ENCODE measurements around the gene CDH13.
A peak's percentile ranks its signal among the peaks of the same experiment; 100 is the strongest.

The CDH13 gene

GRCh38 chr16:83627996-83628395 lies 1001.2 kb downstream of the CDH13 start:
- Histone ChIP-seq H4K8ac (ENCODE audit: low read depth, low read length) (no peak overlapping the region), H3K9me3 (ENCODE audit: insufficient read depth, low read depth, low read length) (no peaks in the 10 kb centered on the region), H3K79me2 (ENCODE audit: control insufficient read depth, insufficient read depth, low read length, poor library complexity) (no peaks in the 10 kb centered on the region), H3K79me1 (ENCODE audit: low read length) (no peaks in the 10 kb centered on the region), H3K9ac (ENCODE audit: low read length) (no peak overlapping the region), H3K4me3 (ENCODE audit: low read depth, low read length) (no peak overlapping the region), H2AFZ (ENCODE audit: insufficient read depth, low read length, poor library complexity) (no peak overlapping the region), H3K27ac (ENCODE audit: low read depth, low read length) (no peak overlapping the region), H2BK120ac (ENCODE audit: insufficient read depth, low read length, poor library complexity) (no peak overlapping the region), H4K12ac (ENCODE audit: low read depth, low read length) (no peak overlapping the region), H3K36me3 (ENCODE audit: control insufficient read depth in 1 of 2, insufficient read depth in 2 of 2, low read length in 2 of 2) (no peaks in the 10 kb centered on the region), H3K27me3 (ENCODE audit: insufficient read depth, low read length) (no peaks in the 10 kb centered on the region), H3K14ac (ENCODE audit: low read length) (no peak overlapping the region), H2BK12ac (ENCODE audit: low read length) (no peak overlapping the region), H3K18ac (ENCODE audit: low read length) (no peak overlapping the region), H4K91ac (ENCODE audit: low read depth, low read length) (no peak overlapping the region), H3K4ac (ENCODE audit: low read depth, low read length) (no peak overlapping the region), H3K4me1 (ENCODE audit: control insufficient read depth in 1 of 2, insufficient read depth in 2 of 2, low read length in 2 of 2) (no peaks in the 10 kb centered on the region), H3K23ac (ENCODE audit: low read length) (no peak overlapping the region), H2BK5ac (ENCODE audit: low read depth, low read length, poor library complexity) (no peak overlapping the region), H2AK5ac (ENCODE audit: low read length) (no peak overlapping the region), H3K4me2 (ENCODE audit: low read length) (no peak overlapping the region)
- WGBS (ENCODE audit: extremely low coverage, insufficient coverage, insufficient read length), result no CpG with 5 or more reads among the region's 7 CpGs
- no peak for DNase-seq

GRCh38 chr16:83629426-83629825 lies 1002.7 kb downstream of the CDH13 start:
- Histone ChIP-seq H3K4me3 (ENCODE audit: low read depth, low read length) (no peak overlapping the region), H2BK5ac (ENCODE audit: low read depth, low read length, poor library complexity) (no peak overlapping the region), H3K79me1 (ENCODE audit: low read length) (no peaks in the 10 kb centered on the region), H2BK12ac (ENCODE audit: low read length) (no peak overlapping the region), H3K79me2 (ENCODE audit: control insufficient read depth, insufficient read depth, low read length, poor library complexity) (no peaks in the 10 kb centered on the region), H3K9me3 (ENCODE audit: insufficient read depth, low read depth, low read length) (no peaks in the 10 kb centered on the region), H3K9ac (ENCODE audit: low read length) (no peak overlapping the region), H3K18ac (ENCODE audit: low read length) (no peak overlapping the region), H4K12ac (ENCODE audit: low read depth, low read length) (no peak overlapping the region), H4K91ac (ENCODE audit: low read depth, low read length) (no peak overlapping the region), H4K8ac (ENCODE audit: low read depth, low read length) (no peak overlapping the region), H2AK5ac (ENCODE audit: low read length) (no peak overlapping the region), H3K27ac (ENCODE audit: low read depth, low read length) (no peak overlapping the region), H3K4ac (ENCODE audit: low read depth, low read length) (no peak overlapping the region), H3K4me2 (ENCODE audit: low read length) (no peak overlapping the region), H2AFZ (ENCODE audit: insufficient read depth, low read length, poor library complexity) (no peak overlapping the region), H3K4me1 (ENCODE audit: control insufficient read depth in 1 of 2, insufficient read depth in 2 of 2, low read length in 2 of 2) (no peaks in the 10 kb centered on the region), H2BK120ac (ENCODE audit: insufficient read depth, low read length, poor library complexity) (no peak overlapping the region), H3K27me3 (ENCODE audit: insufficient read depth, low read length) (no peaks in the 10 kb centered on the region), H3K14ac (ENCODE audit: low read length) (no peak overlapping the region), H3K23ac (ENCODE audit: low read length) (no peak overlapping the region), H3K36me3 (ENCODE audit: control insufficient read depth in 1 of 2, insufficient read depth in 2 of 2, low read length in 2 of 2) (no peaks in the 10 kb centered on the region)
- no peak for DNase-seq
- no CpG with 5 or more reads among the region's 3 CpGs for WGBS (ENCODE audit: extremely low coverage, insufficient coverage, insufficient read length)

- H3K27ac ChIP-seq (ENCODE audit: low read depth, low read length), result no peak overlapping the region
- no peak overlapping the region for H2BK5ac ChIP-seq (ENCODE audit: low read depth, low read length, poor library complexity)
- H3K4me2 ChIP-seq (ENCODE audit: low read length), result no peak overlapping the region
- H4K91ac ChIP-seq (ENCODE audit: low read depth, low read length), result no peak overlapping the region
- H2BK120ac ChIP-seq (ENCODE audit: insufficient read depth, low read length, poor library complexity), result no peak overlapping the region
- no peak overlapping the region for H4K12ac ChIP-seq (ENCODE audit: low read depth, low read length)
- no peak overlapping the region for H2BK12ac ChIP-seq (ENCODE audit: low read length)
- H3K4ac ChIP-seq (ENCODE audit: low read depth, low read length), result no peak overlapping the region
- H3K4me1 ChIP-seq (ENCODE audit: control insufficient read depth in 1 of 2, insufficient read depth in 2 of 2, low read length in 2 of 2), result no peaks in the 10 kb centered on the region
- no CpG with 5 or more reads among the region's 5 CpGs for WGBS (ENCODE audit: extremely low coverage, insufficient coverage, insufficient read length)
- no peak overlapping the region for H3K18ac ChIP-seq (ENCODE audit: low read length)
- no peak overlapping the region for H2AK5ac ChIP-seq (ENCODE audit: low read length)
- no peak overlapping the region for H3K14ac ChIP-seq (ENCODE audit: low read length)
- no peaks in the 10 kb centered on the region for H3K79me2 ChIP-seq (ENCODE audit: control insufficient read depth, insufficient read depth, low read length, poor library complexity)
- H3K27me3 ChIP-seq (ENCODE audit: insufficient read depth, low read length), result no peaks in the 10 kb centered on the region
- no peak for DNase-seq
- H3K23ac ChIP-seq (ENCODE audit: low read length), result no peak overlapping the region
- no peak overlapping the region for H3K4me3 ChIP-seq (ENCODE audit: low read depth, low read length)
- H3K9me3 ChIP-seq (ENCODE audit: insufficient read depth, low read depth, low read length), result no peaks in the 10 kb centered on the region
- H4K8ac ChIP-seq (ENCODE audit: low read depth, low read length), result no peak overlapping the region
- H3K36me3 ChIP-seq (ENCODE audit: control insufficient read depth in 1 of 2, insufficient read depth in 2 of 2, low read length in 2 of 2), result no peaks in the 10 kb centered on the region
- no peak overlapping the region for H2AFZ ChIP-seq (ENCODE audit: insufficient read depth, low read length, poor library complexity)
- no peak overlapping the region for H3K9ac ChIP-seq (ENCODE audit: low read length)
- no peaks in the 10 kb centered on the region for H3K79me1 ChIP-seq (ENCODE audit: low read length)
Observed at GRCh38 chr16:83629836-83630235, 1003.1 kb downstream of the CDH13 start.

GRCh38 chr16:83630979-83631378 lies 1004.2 kb downstream of the CDH13 start:
- Histone ChIP-seq H4K91ac (ENCODE audit: low read depth, low read length) (no peak overlapping the region), H2BK120ac (ENCODE audit: insufficient read depth, low read length, poor library complexity) (no peak overlapping the region), H3K4me3 (ENCODE audit: low read depth, low read length) (no peak overlapping the region), H4K8ac (ENCODE audit: low read depth, low read length) (no peak overlapping the region), H3K4ac (ENCODE audit: low read depth, low read length) (no peak overlapping the region), H3K27ac (ENCODE audit: low read depth, low read length) (no peak overlapping the region), H3K9me3 (ENCODE audit: insufficient read depth, low read depth, low read length) (no peaks in the 10 kb centered on the region), H4K12ac (ENCODE audit: low read depth, low read length) (no peak overlapping the region), H3K23ac (ENCODE audit: low read length) (no peak overlapping the region), H3K36me3 (ENCODE audit: control insufficient read depth in 1 of 2, insufficient read depth in 2 of 2, low read length in 2 of 2) (no peaks in the 10 kb centered on the region), H3K79me1 (ENCODE audit: low read length) (no peaks in the 10 kb centered on the region), H2AFZ (ENCODE audit: insufficient read depth, low read length, poor library complexity) (no peak overlapping the region), H2AK5ac (ENCODE audit: low read length) (no peak overlapping the region), H3K79me2 (ENCODE audit: control insufficient read depth, insufficient read depth, low read length, poor library complexity) (no peaks in the 10 kb centered on the region), H3K14ac (ENCODE audit: low read length) (no peak overlapping the region), H2BK12ac (ENCODE audit: low read length) (no peak overlapping the region), H2BK5ac (ENCODE audit: low read depth, low read length, poor library complexity) (no peak overlapping the region), H3K9ac (ENCODE audit: low read length) (no peak overlapping the region), H3K27me3 (ENCODE audit: insufficient read depth, low read length) (no peaks in the 10 kb centered on the region), H3K4me2 (ENCODE audit: low read length) (no peak overlapping the region), H3K18ac (ENCODE audit: low read length) (no peak overlapping the region), H3K4me1 (ENCODE audit: control insufficient read depth in 1 of 2, insufficient read depth in 2 of 2, low read length in 2 of 2) (no peaks in the 10 kb centered on the region)
- DNase-seq, result peak in 1 of 2 donors; percentile 39
- WGBS (ENCODE audit: extremely low coverage, insufficient coverage, insufficient read length), result no CpG with 5 or more reads among the region's 6 CpGs

Data from trophoblast cell (in vitro differentiated cells and primary cell).